Tibial nerve (tissue), 4 donors: ENCODE data around the gene IFITM2.

ENCODE experiments used
- EP300 ChIP-seq, 2 donors: sonication (generic); formaldehyde crosslinking; IDR thresholded peaks; one replicate each; pipeline ENCODE4 v1.6.1; 2017; ENCODE audit warnings: antibody characterized with exemption in 2 of 2, mild to moderate bottlenecking in 1 of 2
- TF ChIP-seq, protein P1 (sequence below), 5 experiments: fragments of 200-600 bp in 3 of 5; fragments of 450-650 bp in 2 of 5; sonication (generic) in 3 of 5; IDR thresholded peaks; one replicate each; pipeline ENCODE4 v1.5.1; 2016 to 2019; ENCODE audit warnings: antibody characterized with exemption in 5 of 5, mild to moderate bottlenecking in 3 of 5, moderate library complexity in 2 of 5

DNA sequence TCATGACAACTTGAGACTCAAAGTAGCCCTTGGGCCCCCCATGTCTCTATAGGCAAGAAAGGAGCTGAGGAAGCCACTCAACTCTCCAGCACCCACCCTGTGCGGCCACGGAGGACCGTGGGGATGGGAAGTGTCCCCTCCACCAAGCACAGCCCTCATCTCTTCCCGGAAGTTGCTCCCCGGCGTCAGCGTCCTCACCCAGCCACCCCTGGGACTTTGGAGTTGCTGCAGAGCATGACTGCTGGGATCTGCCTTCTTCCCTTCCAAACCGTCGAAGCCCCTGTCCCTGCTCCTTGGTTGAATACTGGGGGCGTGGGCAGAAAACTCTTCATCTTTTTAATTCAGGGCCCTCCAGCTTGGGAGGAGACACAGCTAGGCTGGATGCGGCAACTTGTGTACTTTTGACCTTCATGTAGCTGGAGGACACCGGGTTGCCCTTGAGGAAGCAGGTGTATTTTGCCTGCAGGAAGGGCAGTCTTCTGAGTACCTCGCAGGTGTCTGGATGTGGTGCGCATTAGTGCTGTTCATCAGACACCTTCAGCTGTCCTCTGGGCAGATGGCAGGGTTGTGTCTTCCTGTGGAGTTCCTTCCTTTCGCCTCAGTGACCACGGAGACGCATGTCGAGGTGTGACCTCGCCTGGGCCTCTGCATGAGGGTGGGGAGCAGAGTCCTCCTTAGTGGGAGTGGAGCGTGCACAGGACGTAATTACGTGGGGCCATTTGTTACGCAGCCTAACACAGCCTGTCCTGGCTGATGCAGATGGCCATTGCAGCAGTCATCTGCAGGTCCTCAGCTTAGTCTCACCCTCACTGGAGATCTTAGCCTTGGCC lies 25.2 kb downstream of the IFITM2 start:
- TF ChIP-seq, protein P1, sequence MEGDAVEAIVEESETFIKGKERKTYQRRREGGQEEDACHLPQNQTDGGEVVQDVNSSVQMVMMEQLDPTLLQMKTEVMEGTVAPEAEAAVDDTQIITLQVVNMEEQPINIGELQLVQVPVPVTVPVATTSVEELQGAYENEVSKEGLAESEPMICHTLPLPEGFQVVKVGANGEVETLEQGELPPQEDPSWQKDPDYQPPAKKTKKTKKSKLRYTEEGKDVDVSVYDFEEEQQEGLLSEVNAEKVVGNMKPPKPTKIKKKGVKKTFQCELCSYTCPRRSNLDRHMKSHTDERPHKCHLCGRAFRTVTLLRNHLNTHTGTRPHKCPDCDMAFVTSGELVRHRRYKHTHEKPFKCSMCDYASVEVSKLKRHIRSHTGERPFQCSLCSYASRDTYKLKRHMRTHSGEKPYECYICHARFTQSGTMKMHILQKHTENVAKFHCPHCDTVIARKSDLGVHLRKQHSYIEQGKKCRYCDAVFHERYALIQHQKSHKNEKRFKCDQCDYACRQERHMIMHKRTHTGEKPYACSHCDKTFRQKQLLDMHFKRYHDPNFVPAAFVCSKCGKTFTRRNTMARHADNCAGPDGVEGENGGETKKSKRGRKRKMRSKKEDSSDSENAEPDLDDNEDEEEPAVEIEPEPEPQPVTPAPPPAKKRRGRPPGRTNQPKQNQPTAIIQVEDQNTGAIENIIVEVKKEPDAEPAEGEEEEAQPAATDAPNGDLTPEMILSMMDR (IDR thresholded peaks at IDR 0.05), result no peak
- TF ChIP-seq EP300 (IDR thresholded peaks at IDR 0.05), result no peak
